SU-DHL-6 (cell line): ENCODE results near the gene ZMIZ1.

ENCODE experiments used
- H2AFZ ChIP-seq: fragments of 200-600 bp; sonication (generic); 2 replicates; pipeline ENCODE4 v1.6.1; 2014; ENCODE audit warnings: low read depth, mild to moderate bottlenecking, moderate library complexity, mixed read lengths, antibody characterized with exemption, low read length; ENCODE audit not compliant: severe bottlenecking
- H3F3A ChIP-seq: fragments of 200-600 bp; shearing (Covaris generic); 2 replicates; pipeline ENCODE4 v1.6.0; 2016; ENCODE audit warnings: antibody characterized with exemption, mild to moderate bottlenecking; ENCODE audit not compliant: insufficient read depth
- H3K27ac ChIP-seq: fragments of 200-600 bp; sonication (generic); 2 replicates; pipeline ENCODE4 v1.5.1; 2016; ENCODE audit warnings: low read depth, mild to moderate bottlenecking, low read length, moderate library complexity, mixed read lengths
- H3K27me3 ChIP-seq: fragments of 200-600 bp; sonication (generic), shearing (Covaris generic); 2 replicates; pipeline ENCODE4 v1.6.0; 2014; ENCODE audit warnings: mild to moderate bottlenecking, low read length
- H3K36me3 ChIP-seq: fragments of 200-600 bp; sonication (generic); 2 replicates; pipeline ENCODE4 v1.6.1; 2014; ENCODE audit warnings: mild to moderate bottlenecking, low read length, mixed read lengths
- H3K4me2 ChIP-seq: fragments of 300-600, 200-600 bp; shearing (Covaris generic), sonication (generic); 2 replicates; pipeline ENCODE4 v1.6.0; 2014; ENCODE audit warnings: low read length, low read depth, mild to moderate bottlenecking; ENCODE audit not compliant: poor library complexity, severe bottlenecking
- H3K4me3 ChIP-seq: fragments of 200-600 bp; sonication (generic); 2 replicates; pipeline ENCODE4 v1.5.1; 2014; ENCODE audit warnings: antibody characterized with exemption, low read length, mild to moderate bottlenecking, mixed read lengths; ENCODE audit not compliant: insufficient read depth, poor library complexity, severe bottlenecking
- H3K79me2 ChIP-seq: fragments of 200-600 bp; sonication (generic); 2 replicates; pipeline ENCODE4 v1.6.1; 2014; ENCODE audit warnings: mild to moderate bottlenecking, low read length, moderate library complexity; ENCODE audit not compliant: insufficient read depth
- H3K9ac ChIP-seq: fragments of 200-600 bp; sonication (generic); 2 replicates; pipeline ENCODE4 v1.7.0; 2014; ENCODE audit warnings: mild to moderate bottlenecking, low read length
- H3K9me2 ChIP-seq: fragments of 200-600 bp; sonication (generic); replicated peaks from 2 replicates; pipeline ENCODE4 v1.6.1; 2014; ENCODE audit warnings: low read length; ENCODE audit not compliant: insufficient read depth
- H3K9me3 ChIP-seq: fragments of 200-600 bp; sonication (generic); 2 replicates; pipeline ENCODE4 v1.6.1; 2014; ENCODE audit warnings: low read length, mixed read lengths; ENCODE audit not compliant: insufficient read depth
- H4K20me1 ChIP-seq: fragments of 200-600 bp; sonication (generic); 2 replicates; pipeline ENCODE4 v1.6.1; 2014; ENCODE audit warnings: low read depth, mild to moderate bottlenecking, antibody characterized with exemption, low read length, moderate library complexity, mixed read lengths
- EZH2phosphoT487 ChIP-seq: fragments of 200-600 bp; sonication (generic), shearing (Covaris generic); conservative IDR thresholded peaks from 2 replicates; pipeline ENCODE4 v1.6.1; 2018; ENCODE audit warnings: mild to moderate bottlenecking, antibody characterized with exemption, low read length, moderate library complexity, mixed read lengths
- TF ChIP-seq, protein P1 (sequence below): fragments of 200-600 bp; sonication (generic); IDR thresholded peaks from one replicate; pipeline ENCODE4 v1.5.1; 2017; ENCODE audit warnings: antibody characterized with exemption, mild to moderate bottlenecking, low read length, moderate library complexity; ENCODE audit not compliant: insufficient read depth, poor library complexity, severe bottlenecking

ZMIZ1 gene

DNA sequence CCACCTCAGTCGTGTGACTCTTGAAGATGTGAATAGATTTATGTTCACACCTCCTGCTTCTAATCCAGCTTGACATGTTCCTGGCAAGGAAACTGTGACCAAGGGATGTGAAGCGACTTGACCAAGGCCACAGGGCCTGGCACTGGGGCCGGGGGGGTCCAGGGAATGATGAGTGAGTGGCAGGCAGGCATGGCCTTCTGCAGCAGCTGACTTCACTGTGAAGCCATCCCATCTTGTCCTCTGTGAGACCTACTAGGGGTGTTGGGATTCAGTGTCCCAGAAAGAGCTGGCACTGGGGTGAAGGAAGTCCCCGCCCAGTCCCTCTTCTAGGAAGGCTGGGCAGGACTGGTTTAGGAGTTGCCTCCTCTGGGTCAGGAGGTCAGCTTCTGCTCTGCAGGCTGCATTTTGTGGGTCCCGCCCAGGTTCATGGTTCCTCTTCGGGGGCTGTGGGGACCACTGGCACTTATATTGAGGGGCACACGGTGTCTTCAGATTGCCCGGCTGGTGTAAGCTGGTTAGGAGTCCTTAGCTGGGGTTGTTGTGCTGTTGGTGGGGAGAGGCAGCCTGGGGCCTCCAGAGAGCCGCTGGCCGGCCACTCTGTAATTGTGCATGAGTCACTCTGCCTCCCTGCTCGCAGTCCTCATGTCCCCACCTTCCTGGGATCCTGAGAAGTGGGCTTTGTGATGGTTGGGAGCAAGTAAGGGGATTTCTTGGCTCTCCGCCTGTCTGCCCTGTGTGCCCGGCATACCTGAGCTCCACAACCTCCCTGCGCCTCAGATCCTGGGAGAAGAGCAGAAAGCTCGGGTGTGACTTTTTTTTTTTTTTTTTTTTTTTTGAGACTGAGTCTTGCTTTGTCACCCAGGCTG, 11.0 kb downstream of the ZMIZ1 start:
- no peak overlapping the region for H3K4me3 ChIP-seq
- H3F3A ChIP-seq = no peaks in the 10 kb centered on the region
- H3K36me3 ChIP-seq = no peaks in the 10 kb centered on the region
- no peak overlapping the region for H3K27ac ChIP-seq
- no peaks in the 10 kb centered on the region for H4K20me1 ChIP-seq
- H3K79me2 ChIP-seq = no peaks in the 10 kb centered on the region
- no peak overlapping the region for H3K9ac ChIP-seq
- no peak overlapping the region for H3K4me2 ChIP-seq
- TF ChIP-seq, protein P1, sequence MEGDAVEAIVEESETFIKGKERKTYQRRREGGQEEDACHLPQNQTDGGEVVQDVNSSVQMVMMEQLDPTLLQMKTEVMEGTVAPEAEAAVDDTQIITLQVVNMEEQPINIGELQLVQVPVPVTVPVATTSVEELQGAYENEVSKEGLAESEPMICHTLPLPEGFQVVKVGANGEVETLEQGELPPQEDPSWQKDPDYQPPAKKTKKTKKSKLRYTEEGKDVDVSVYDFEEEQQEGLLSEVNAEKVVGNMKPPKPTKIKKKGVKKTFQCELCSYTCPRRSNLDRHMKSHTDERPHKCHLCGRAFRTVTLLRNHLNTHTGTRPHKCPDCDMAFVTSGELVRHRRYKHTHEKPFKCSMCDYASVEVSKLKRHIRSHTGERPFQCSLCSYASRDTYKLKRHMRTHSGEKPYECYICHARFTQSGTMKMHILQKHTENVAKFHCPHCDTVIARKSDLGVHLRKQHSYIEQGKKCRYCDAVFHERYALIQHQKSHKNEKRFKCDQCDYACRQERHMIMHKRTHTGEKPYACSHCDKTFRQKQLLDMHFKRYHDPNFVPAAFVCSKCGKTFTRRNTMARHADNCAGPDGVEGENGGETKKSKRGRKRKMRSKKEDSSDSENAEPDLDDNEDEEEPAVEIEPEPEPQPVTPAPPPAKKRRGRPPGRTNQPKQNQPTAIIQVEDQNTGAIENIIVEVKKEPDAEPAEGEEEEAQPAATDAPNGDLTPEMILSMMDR = no peak
- TF ChIP-seq EZH2phosphoT487 = no peak
- H3K27me3 ChIP-seq = no peaks in the 10 kb centered on the region
- no peaks in the 10 kb centered on the region for H3K9me2 ChIP-seq
- no peaks in the 10 kb centered on the region for H3K9me3 ChIP-seq
- H2AFZ ChIP-seq = no peak overlapping the region

DNA sequence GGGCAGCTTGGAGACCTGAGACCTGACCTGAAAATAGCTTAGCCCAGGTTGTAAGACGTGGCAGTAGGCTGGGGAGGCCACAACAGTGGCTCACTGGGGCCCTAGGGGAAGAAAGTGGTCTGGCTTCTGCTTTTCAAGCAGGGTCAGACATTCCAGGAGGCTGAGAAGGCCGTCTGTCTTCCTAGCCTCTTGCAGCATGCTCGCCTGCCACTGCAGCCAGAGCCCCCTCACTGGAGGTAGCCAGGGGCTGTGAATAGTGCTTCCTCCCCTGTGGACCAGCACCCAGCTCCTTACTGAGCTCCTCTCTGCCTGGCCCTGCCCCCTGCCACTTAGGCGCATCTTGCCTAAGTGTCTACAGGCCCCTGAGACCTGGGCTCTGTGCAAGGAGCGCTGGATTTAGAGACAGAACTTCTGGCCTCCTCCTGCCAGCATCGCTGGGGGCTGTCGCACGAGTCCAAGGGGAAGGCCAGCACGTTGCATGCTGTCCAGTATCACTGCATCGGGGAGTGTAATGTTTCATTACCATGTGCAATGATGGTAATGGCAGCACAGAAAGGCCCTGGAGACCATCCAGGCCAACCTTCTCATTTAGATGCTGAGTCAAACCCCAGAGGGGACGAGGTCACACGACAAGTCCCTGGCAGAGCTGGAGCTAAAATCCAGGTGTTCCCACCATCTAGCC, 12.7 kb downstream of the ZMIZ1 start:
- TF ChIP-seq, protein P1 = no peak
- TF ChIP-seq EZH2phosphoT487 = no peak
- H3K9me2 ChIP-seq = no peaks in the 10 kb centered on the region
- no peak overlapping the region for H3K27ac ChIP-seq
- H3K79me2 ChIP-seq = no peaks in the 10 kb centered on the region
- no peaks in the 10 kb centered on the region for H3K36me3 ChIP-seq
- H2AFZ ChIP-seq = no peak overlapping the region
- H3K4me3 ChIP-seq = no peak overlapping the region
- no peaks in the 10 kb centered on the region for H3F3A ChIP-seq
- no peak overlapping the region for H3K9ac ChIP-seq
- H4K20me1 ChIP-seq = no peaks in the 10 kb centered on the region
- no peak overlapping the region for H3K4me2 ChIP-seq
- no peaks in the 10 kb centered on the region for H3K9me3 ChIP-seq
- no peaks in the 10 kb centered on the region for H3K27me3 ChIP-seq

DNA sequence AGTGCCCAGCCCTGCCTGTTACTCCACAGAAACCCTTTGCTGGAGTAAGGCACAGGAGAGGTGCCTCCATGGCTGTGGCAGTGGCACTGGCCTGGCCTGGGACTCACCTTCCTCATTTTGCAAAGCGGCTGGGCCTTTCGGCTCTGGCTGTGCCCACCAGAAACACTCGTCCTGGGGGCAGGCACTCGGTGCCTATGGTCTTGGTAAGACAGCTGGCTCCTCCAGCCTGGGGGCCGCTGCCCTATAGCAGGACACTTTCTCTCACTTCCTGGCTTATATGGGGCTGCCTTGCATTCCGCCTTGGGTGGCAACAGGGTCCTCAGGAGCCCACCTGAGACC, 13.2 kb downstream of the ZMIZ1 start:
- H3K27ac ChIP-seq = no peak overlapping the region
- no peak overlapping the region for H3K4me2 ChIP-seq
- no peak overlapping the region for H3K9ac ChIP-seq
- H4K20me1 ChIP-seq = no peaks in the 10 kb centered on the region
- H3F3A ChIP-seq = no peaks in the 10 kb centered on the region
- H3K9me2 ChIP-seq = no peaks in the 10 kb centered on the region
- no peaks in the 10 kb centered on the region for H3K36me3 ChIP-seq
- H3K27me3 ChIP-seq = no peaks in the 10 kb centered on the region
- H3K9me3 ChIP-seq = no peaks in the 10 kb centered on the region
- no peak for TF ChIP-seq EZH2phosphoT487
- no peaks in the 10 kb centered on the region for H3K79me2 ChIP-seq
- no peak overlapping the region for H2AFZ ChIP-seq
- no peak overlapping the region for H3K4me3 ChIP-seq
